HepG2 (cell line): ENCODE data around the gene ZNF714.

Experiments
- TF ChIP-seq, protein P1 (sequence below): sonication (generic); formaldehyde crosslinking; IDR thresholded peaks from 2 replicates; pipeline ENCODE4 v1.4.0; 2020; ENCODE audit warnings: missing genetic modification reagents, mild to moderate bottlenecking, borderline replicate concordance
- TF ChIP-seq, protein P2 (sequence below): sonication (generic); formaldehyde crosslinking; IDR thresholded peaks from 2 replicates; pipeline ENCODE4 v1.5.0; 2020; ENCODE audit warnings: mild to moderate bottlenecking, missing genetic modification reagents, moderate library complexity

DNA sequence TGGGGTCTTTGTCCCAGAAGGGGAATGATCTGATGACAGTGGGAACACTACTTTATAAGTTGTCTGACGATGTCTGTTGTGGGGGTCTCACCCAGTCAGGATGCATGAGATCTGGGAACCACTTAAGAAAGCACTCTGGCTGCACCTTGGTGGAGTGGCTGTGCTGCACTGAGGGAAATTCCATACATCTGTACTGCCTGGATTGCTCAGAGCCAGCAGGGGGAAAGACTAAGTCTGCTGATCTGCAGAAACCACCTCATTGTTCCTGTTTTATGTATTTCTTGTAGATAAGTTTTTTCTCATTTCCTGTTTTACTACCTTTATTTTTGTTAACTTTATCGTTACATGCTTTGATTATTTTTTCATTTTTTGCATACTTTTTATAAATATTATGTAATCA lies 34.3 kb upstream of the ZNF714 start:
- TF ChIP-seq, protein P1, sequence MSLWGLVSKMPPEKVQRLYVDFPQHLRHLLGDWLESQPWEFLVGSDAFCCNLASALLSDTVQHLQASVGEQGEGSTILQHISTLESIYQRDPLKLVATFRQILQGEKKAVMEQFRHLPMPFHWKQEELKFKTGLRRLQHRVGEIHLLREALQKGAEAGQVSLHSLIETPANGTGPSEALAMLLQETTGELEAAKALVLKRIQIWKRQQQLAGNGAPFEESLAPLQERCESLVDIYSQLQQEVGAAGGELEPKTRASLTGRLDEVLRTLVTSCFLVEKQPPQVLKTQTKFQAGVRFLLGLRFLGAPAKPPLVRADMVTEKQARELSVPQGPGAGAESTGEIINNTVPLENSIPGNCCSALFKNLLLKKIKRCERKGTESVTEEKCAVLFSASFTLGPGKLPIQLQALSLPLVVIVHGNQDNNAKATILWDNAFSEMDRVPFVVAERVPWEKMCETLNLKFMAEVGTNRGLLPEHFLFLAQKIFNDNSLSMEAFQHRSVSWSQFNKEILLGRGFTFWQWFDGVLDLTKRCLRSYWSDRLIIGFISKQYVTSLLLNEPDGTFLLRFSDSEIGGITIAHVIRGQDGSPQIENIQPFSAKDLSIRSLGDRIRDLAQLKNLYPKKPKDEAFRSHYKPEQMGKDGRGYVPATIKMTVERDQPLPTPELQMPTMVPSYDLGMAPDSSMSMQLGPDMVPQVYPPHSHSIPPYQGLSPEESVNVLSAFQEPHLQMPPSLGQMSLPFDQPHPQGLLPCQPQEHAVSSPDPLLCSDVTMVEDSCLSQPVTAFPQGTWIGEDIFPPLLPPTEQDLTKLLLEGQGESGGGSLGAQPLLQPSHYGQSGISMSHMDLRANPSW (CRISPR knock-in tag), result no peak
- TF ChIP-seq, protein P2, sequence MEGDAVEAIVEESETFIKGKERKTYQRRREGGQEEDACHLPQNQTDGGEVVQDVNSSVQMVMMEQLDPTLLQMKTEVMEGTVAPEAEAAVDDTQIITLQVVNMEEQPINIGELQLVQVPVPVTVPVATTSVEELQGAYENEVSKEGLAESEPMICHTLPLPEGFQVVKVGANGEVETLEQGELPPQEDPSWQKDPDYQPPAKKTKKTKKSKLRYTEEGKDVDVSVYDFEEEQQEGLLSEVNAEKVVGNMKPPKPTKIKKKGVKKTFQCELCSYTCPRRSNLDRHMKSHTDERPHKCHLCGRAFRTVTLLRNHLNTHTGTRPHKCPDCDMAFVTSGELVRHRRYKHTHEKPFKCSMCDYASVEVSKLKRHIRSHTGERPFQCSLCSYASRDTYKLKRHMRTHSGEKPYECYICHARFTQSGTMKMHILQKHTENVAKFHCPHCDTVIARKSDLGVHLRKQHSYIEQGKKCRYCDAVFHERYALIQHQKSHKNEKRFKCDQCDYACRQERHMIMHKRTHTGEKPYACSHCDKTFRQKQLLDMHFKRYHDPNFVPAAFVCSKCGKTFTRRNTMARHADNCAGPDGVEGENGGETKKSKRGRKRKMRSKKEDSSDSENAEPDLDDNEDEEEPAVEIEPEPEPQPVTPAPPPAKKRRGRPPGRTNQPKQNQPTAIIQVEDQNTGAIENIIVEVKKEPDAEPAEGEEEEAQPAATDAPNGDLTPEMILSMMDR, result no peak
